ENCODE measurements around the gene CFAP46.

The CFAP46 gene

GRCh38 chr10:132809232-132810140, 132.9 kb downstream of the CFAP46 start:
- H3K4me3 ChIP-seq (ENCODE audit: low read length, poor library complexity, severe bottlenecking) = no peak overlapping the region
- no peaks in the 10 kb centered on the region for H4K20me1 ChIP-seq (ENCODE audit: insufficient read depth, low read length, poor library complexity, severe bottlenecking)
- H3F3A ChIP-seq (ENCODE audit: low read depth) = no peaks in the 10 kb centered on the region
- H3K79me2 ChIP-seq (ENCODE audit: insufficient read depth, low read length) = no peaks in the 10 kb centered on the region
- H3K4me2 ChIP-seq (ENCODE audit: low read depth, low read length, poor library complexity, severe bottlenecking) = no peak overlapping the region
- no peak overlapping the region for H3K9ac ChIP-seq (ENCODE audit: low read depth, low read length, poor library complexity, severe bottlenecking)
- no peaks in the 10 kb centered on the region for H3K4me1 ChIP-seq (ENCODE audit: insufficient read depth, low read length, poor library complexity, severe bottlenecking)
- H3K36me3 ChIP-seq (ENCODE audit: insufficient read depth, low read length) = no peaks in the 10 kb centered on the region
- H3K9me2 ChIP-seq (replicated peaks; ENCODE audit: low read depth, low read length) = no peaks in the 10 kb centered on the region
- no peak for TF ChIP-seq EZH2phosphoT487 (IDR thresholded peaks at IDR 0.05; ENCODE audit: borderline replicate concordance)
- TF ChIP-seq CTCF (conservative IDR thresholded peaks at IDR 0.05; ENCODE audit: low read length) = no peak
- H2AFZ ChIP-seq (ENCODE audit: low read length) = no peak overlapping the region
- H3K9me3 ChIP-seq (ENCODE audit: insufficient read depth, low read depth, low read length) = no peaks in the 10 kb centered on the region
- H3K27me3 ChIP-seq (ENCODE audit: insufficient read depth, low read length, poor library complexity, severe bottlenecking) = no peaks in the 10 kb centered on the region

GRCh38 chr10:132808383-132809231, 133.8 kb downstream of the CFAP46 start:
- H3K4me1 ChIP-seq (ENCODE audit: insufficient read depth, low read length, poor library complexity, severe bottlenecking) = no peaks in the 10 kb centered on the region
- H3K9me2 ChIP-seq (replicated peaks; ENCODE audit: low read depth, low read length) = no peaks in the 10 kb centered on the region
- no peak overlapping the region for H3K4me3 ChIP-seq (ENCODE audit: low read length, poor library complexity, severe bottlenecking)
- TF ChIP-seq CTCF (conservative IDR thresholded peaks at IDR 0.05; ENCODE audit: low read length) = no peak
- no peak for TF ChIP-seq EZH2phosphoT487 (IDR thresholded peaks at IDR 0.05; ENCODE audit: borderline replicate concordance)
- no peaks in the 10 kb centered on the region for H3K36me3 ChIP-seq (ENCODE audit: insufficient read depth, low read length)
- no peak overlapping the region for H3K9ac ChIP-seq (ENCODE audit: low read depth, low read length, poor library complexity, severe bottlenecking)
- H3K27me3 ChIP-seq (ENCODE audit: insufficient read depth, low read length, poor library complexity, severe bottlenecking) = no peaks in the 10 kb centered on the region
- peaks cover 3% of the 10 kb centered on the region; the same call in 1 of the 2 replicates for H3K9me3 ChIP-seq (ENCODE audit: insufficient read depth, low read depth, low read length)
- H3K4me2 ChIP-seq (ENCODE audit: low read depth, low read length, poor library complexity, severe bottlenecking) = no peak overlapping the region
- H3F3A ChIP-seq (ENCODE audit: low read depth) = no peaks in the 10 kb centered on the region
- no peaks in the 10 kb centered on the region for H3K79me2 ChIP-seq (ENCODE audit: insufficient read depth, low read length)
- no peak overlapping the region for H2AFZ ChIP-seq (ENCODE audit: low read length)
- H4K20me1 ChIP-seq (ENCODE audit: insufficient read depth, low read length, poor library complexity, severe bottlenecking) = no peaks in the 10 kb centered on the region

GRCh38 chr10:132807621-132808049, 134.7 kb downstream of the CFAP46 start:
- Histone ChIP-seq H3K9me3 (ENCODE audit: insufficient read depth, low read depth, low read length) (peaks cover 3% of the 10 kb centered on the region; the same call in 1 of the 2 replicates), H3K9ac (ENCODE audit: low read depth, low read length, poor library complexity, severe bottlenecking) (no peak overlapping the region), H3K4me3 (ENCODE audit: low read length, poor library complexity, severe bottlenecking) (no peak overlapping the region), H3K9me2 (replicated peaks; ENCODE audit: low read depth, low read length) (no peaks in the 10 kb centered on the region), H3K4me2 (ENCODE audit: low read depth, low read length, poor library complexity, severe bottlenecking) (no peak overlapping the region), H3K79me2 (ENCODE audit: insufficient read depth, low read length) (no peaks in the 10 kb centered on the region), H3F3A (ENCODE audit: low read depth) (no peaks in the 10 kb centered on the region), H3K4me1 (ENCODE audit: insufficient read depth, low read length, poor library complexity, severe bottlenecking) (no peaks in the 10 kb centered on the region), H2AFZ (ENCODE audit: low read length) (no peak overlapping the region), H3K27me3 (ENCODE audit: insufficient read depth, low read length, poor library complexity, severe bottlenecking) (no peaks in the 10 kb centered on the region), H3K36me3 (ENCODE audit: insufficient read depth, low read length) (no peaks in the 10 kb centered on the region), H4K20me1 (ENCODE audit: insufficient read depth, low read length, poor library complexity, severe bottlenecking) (no peaks in the 10 kb centered on the region)
- no peak for TF ChIP-seq CTCF (conservative IDR thresholded peaks at IDR 0.05; ENCODE audit: low read length)
- TF ChIP-seq EZH2phosphoT487 (IDR thresholded peaks at IDR 0.05; ENCODE audit: borderline replicate concordance) = no peak
